ENCODE data around the gene SOX5. TPM values are rescaled to one million over a fixed set of nuclear protein-coding genes. Genes with fewer than 3 reads are reported as not detected.
A peak's percentile ranks its signal among the peaks of the same experiment; 100 is the strongest.

SOX5 gene
- total and polyA plus RNA-seq, 2 of the 8 experiments (the other 6 are each of a cell fraction or from before 2014, with no cell fraction given), result 2.2 to 2.6 TPM

DNA sequence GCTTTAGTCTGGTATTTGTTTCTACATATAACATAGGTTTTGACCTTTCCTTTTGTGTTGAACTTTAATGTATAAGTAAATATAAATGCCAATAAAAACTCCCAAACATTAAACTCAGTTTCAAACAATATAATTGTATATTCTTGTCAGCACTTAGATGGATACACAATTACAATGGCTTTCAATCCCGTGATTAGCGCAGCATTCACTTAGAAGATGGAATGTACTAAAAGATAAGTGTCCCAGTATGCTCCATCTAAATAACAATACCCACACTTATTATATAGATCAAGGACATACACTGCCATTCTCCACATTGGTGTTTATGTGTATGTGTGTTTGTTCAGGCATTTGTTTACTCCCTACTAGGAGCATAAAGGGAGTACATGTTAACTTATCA lies 193.1 kb downstream of the SOX5 start:
- Histone ChIP-seq H2BK12ac (ENCODE audit: low read depth, low read length) (no peak overlapping the region), H3K4ac (replicated peaks; ENCODE audit: insufficient read length, low read depth, low read length) (no peak overlapping the region), H3K36me3 (ENCODE audit: control insufficient read depth in 2 of 4, insufficient read depth in 4 of 4, low read length in 3 of 4) (no peaks in the 10 kb centered on the region), H2BK5ac (ENCODE audit: low read depth, low read length) (peak overlapping the region; percentile 13; the same call in 1 of the 2 replicates), H3K56ac (replicated peaks; ENCODE audit: insufficient read length, low read depth, low read length) (no peak overlapping the region), H3K18ac (ENCODE audit: extremely low read depth, low read length) (no peak overlapping the region), H3K27me3 (replicated peaks in 1 of 4; ENCODE audit: control insufficient read depth in 3 of 4, extremely low read depth in 1 of 4, insufficient read depth in 3 of 4, low read length in 3 of 4) (no peaks in the 10 kb centered on the region), H2AK5ac (ENCODE audit: low read depth, low read length) (no peak overlapping the region), H3K4me1 (replicated peaks in 1 of 4; ENCODE audit: control insufficient read depth in 3 of 4, insufficient read depth in 4 of 4, low read length in 3 of 4) (peaks cover 3 to 41% (median 12%) of the 10 kb centered on the region in 4 experiments; a peak in 6 of 7 replicates), H3K23ac (ENCODE audit: insufficient read length) (no peak overlapping the region), H3K23me2 (ENCODE audit: low read depth, low read length) (no peaks in the 10 kb centered on the region; the same call in 1 of the 2 replicates), H3K14ac (ENCODE audit: insufficient read length) (no peak overlapping the region), H3K9me3 (ENCODE audit: insufficient read depth in 2 of 2, low read depth in 1 of 2, low read length in 1 of 2) (no peaks in the 10 kb centered on the region), H3K79me2 (ENCODE audit: control insufficient read depth in 1 of 2, insufficient read depth in 2 of 2, low read length in 2 of 2) (no peaks in the 10 kb centered on the region), H2AFZ (ENCODE audit: low read length) (no peak overlapping the region), H4K91ac (replicated peaks; ENCODE audit: insufficient read length, low read length) (peak overlapping the region; percentile 17), H4K20me1 (replicated peaks in 1 of 2; ENCODE audit: control insufficient read depth in 1 of 2, insufficient read depth in 2 of 2, low read length in 2 of 2) (no peaks in the 10 kb centered on the region), H4K8ac (ENCODE audit: extremely low read depth, insufficient read depth, low read length) (no peak overlapping the region), H2BK120ac (replicated peaks; ENCODE audit: low read depth, low read length) (no peak overlapping the region), H2BK15ac (ENCODE audit: low read length) (no peak overlapping the region), H3K27ac (ENCODE audit: low read depth, low read length) (no peak overlapping the region), H3K79me1 (ENCODE audit: low read depth, low read length) (no peaks in the 10 kb centered on the region), H3K4me2 (ENCODE audit: insufficient read depth in 1 of 2, low read depth in 2 of 2, low read length in 2 of 2) (no peak overlapping the region), H2BK20ac (ENCODE audit: low read length) (no peak overlapping the region), H3K9ac (replicated peaks in 1 of 4; ENCODE audit: extremely low read depth in 1 of 4, low read depth in 3 of 4, low read length in 3 of 4) (no peak overlapping the region), H4K5ac (ENCODE audit: insufficient read length, low read depth, low read length) (peak overlapping the region; percentile 48), H3K4me3 (ENCODE audit: extremely low read depth in 1 of 4, insufficient read depth in 2 of 4, low read depth in 3 of 4, low read length in 4 of 4) (no peak overlapping the region)
- ChIA-PET POLR2A (ENCODE audit: partially characterized antibody) (no interaction called here), CTCF (ENCODE audit: partially characterized antibody) (interaction anchor here (0.6 kb wide), 1 partner anchor 69 kb away, joined by 3 read pairs; no protein-coding TSS in a partner anchor)
- 75% methylated on average over 2 of the region's 2 CpGs; no CpG with 5 or more reads in 1 of the 2 experiments for WGBS, 2 experiments (ENCODE audit: extremely low coverage in 1 of 2, insufficient coverage in 1 of 2, insufficient read length in 1 of 2, insufficient replicate concordance in 2 of 2, low coverage in 1 of 2, low lambda C conversion rate in 2 of 2, missing lambda C conversion rate in 1 of 2)
- DNase-seq (ENCODE audit: low read depth in 1 of 2, low spot score in 2 of 2) (no peak), FAIRE-seq (no peak)
- TF ChIP-seq EGR1 (IDR thresholded peaks at IDR 0.05; ENCODE audit: borderline replicate concordance, low read depth, low read length), result no peak
- TF ChIP-seq RXRA (IDR thresholded peaks at IDR 0.05; ENCODE audit: insufficient read depth, low read depth, low read length), result no peak
- TF ChIP-seq CREB1 (IDR thresholded peaks at IDR 0.05), result no peak
- TF ChIP-seq TEAD4 (IDR thresholded peaks at IDR 0.05; ENCODE audit: low read depth, low read length), result no peak
- no peak for TF ChIP-seq POLR2AphosphoS5 (IDR thresholded peaks at IDR 0.05; ENCODE audit: low read depth, low read length)
- TF ChIP-seq POLR2A (IDR thresholded peaks at IDR 0.05; ENCODE audit: control extremely low read depth in 1 of 2, low read depth in 2 of 2, low read length in 2 of 2), result no peak
- TF ChIP-seq SIN3A (conservative IDR thresholded peaks at IDR 0.05 in 1 of 2, IDR thresholded peaks at IDR 0.05 in 1 of 2; ENCODE audit: low read depth in 1 of 2, low read length in 2 of 2), result no peak
- no peak for TF ChIP-seq MAFK (IDR thresholded peaks at IDR 0.05; ENCODE audit: low read depth, low read length)
- TF ChIP-seq CBX5 (IDR thresholded peaks at IDR 0.05; ENCODE audit: low read depth, low read length), result no peak
- no peak for TF ChIP-seq EP300 (IDR thresholded peaks at IDR 0.05; ENCODE audit: borderline replicate concordance in 1 of 2, low read depth in 2 of 2, low read length in 2 of 2)
- TF ChIP-seq EZH2 (IDR thresholded peaks at IDR 0.05; ENCODE audit: low read depth, low read length, severe bottlenecking), result no peak
- TF ChIP-seq JUND (IDR thresholded peaks at IDR 0.05; ENCODE audit: low read length), result no peak
- TF ChIP-seq, protein P1, sequence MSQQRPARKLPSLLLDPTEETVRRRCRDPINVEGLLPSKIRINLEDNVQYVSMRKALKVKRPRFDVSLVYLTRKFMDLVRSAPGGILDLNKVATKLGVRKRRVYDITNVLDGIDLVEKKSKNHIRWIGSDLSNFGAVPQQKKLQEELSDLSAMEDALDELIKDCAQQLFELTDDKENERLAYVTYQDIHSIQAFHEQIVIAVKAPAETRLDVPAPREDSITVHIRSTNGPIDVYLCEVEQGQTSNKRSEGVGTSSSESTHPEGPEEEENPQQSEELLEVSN (IDR thresholded peaks at IDR 0.05), result no peak
- no peak for TF ChIP-seq NRF1 (IDR thresholded peaks at IDR 0.05; ENCODE audit: low read depth, low read length)
- TF ChIP-seq ZNF274 (IDR thresholded peaks at IDR 0.05; ENCODE audit: borderline replicate concordance, extremely low read depth, low read length), result no peak
